Measurements from ENCODE around the gene NRN1L.

- TF ChIP-seq CTCF (IDR thresholded peaks at IDR 0.05; ENCODE audit: borderline replicate concordance, extremely low read depth, low read length, poor library complexity, severe bottlenecking) (no peak), EZH2 (IDR thresholded peaks at IDR 0.05; ENCODE audit: borderline replicate concordance, low read depth, low read length, severe bottlenecking) (no peak)
These were observed 40.2 kb upstream of the NRN1L start for GRCh38 chr16:67844497-67844896.
